Measurements from ENCODE around the gene KDM4B.

DNA sequence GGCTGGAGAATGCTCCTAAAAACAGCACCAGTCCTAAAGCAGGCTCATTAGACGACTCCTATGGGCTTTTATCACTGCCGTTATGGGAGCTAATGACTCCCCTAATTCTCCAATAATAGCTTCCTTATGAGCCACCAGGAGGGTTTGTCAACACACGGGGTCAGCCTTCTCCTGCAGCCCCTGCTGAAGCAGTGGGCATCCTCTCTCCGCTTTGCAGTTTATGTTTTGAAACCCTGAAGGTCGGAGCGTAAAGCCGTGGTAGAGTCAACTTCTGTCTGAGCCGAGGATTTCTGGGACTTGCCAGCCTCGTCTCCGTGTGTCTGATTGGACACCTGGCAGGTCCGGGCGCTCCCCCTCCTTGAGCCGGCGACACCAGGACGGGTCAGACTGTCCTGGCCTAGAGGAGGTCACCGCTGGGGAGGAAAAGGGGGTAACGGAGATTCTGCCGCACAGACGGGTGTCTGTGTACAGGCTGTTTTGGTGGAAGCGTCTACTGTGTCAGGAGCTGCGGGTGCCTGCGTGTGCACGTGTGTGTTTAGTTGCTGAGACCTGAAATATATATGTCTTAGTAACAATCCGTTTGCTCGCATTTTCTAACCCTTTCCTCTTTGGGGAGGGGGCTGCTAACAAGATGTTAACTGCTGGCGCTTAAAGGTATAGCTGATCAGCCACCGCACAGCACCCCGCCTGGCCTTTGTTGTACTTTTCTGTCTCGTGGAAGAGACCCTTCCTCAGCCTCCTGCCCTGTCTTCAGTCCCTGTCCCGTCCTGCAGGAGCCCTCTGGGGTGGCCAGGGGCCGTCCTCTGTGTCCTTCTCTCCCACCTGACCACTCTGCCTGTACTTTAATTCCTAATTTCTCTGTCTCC, 1.9 kb downstream of the KDM4B start:
- no peak for TF ChIP-seq CTCF (IDR thresholded peaks at IDR 0.05 in 2 of 3, conservative IDR thresholded peaks at IDR 0.05 in 1 of 3; ENCODE audit: insufficient read depth in 2 of 3, low read depth in 1 of 3, low read length in 3 of 3)
- no peak for TF ChIP-seq SIN3B (IDR thresholded peaks at IDR 0.05; ENCODE audit: low read depth)
- no peak for TF ChIP-seq TARDBP (IDR thresholded peaks at IDR 0.05)
- no peak for TF ChIP-seq ZNF551 (CRISPR knock-in tag; IDR thresholded peaks at IDR 0.05)
- no peak for TF ChIP-seq FOXA3 (CRISPR knock-in tag; conservative IDR thresholded peaks at IDR 0.05 in 1 of 2, IDR thresholded peaks at IDR 0.05 in 1 of 2)
- no peak for TF ChIP-seq NCOA1 (IDR thresholded peaks at IDR 0.05; ENCODE audit: low read depth)
- no peak; the same call in 1 of the 2 replicates for TF ChIP-seq ATF7 (IDR thresholded peaks at IDR 0.05)
- no peak for TF ChIP-seq MED1 (CRISPR knock-in tag; IDR thresholded peaks at IDR 0.05; ENCODE audit: borderline replicate concordance)
